HG03025 (cell line): ENCODE results near the gene LHPP.

Experiments used
- ATAC-seq: cut with Tn5 transposase; IDR thresholded peaks from one replicate; pipeline ENCODE4 v1.9.1; 2021; ENCODE audit warnings: mild to moderate bottlenecking, moderate library complexity; ENCODE audit not compliant: unreplicated experiment, low FRiP score

Gene LHPP

DNA sequence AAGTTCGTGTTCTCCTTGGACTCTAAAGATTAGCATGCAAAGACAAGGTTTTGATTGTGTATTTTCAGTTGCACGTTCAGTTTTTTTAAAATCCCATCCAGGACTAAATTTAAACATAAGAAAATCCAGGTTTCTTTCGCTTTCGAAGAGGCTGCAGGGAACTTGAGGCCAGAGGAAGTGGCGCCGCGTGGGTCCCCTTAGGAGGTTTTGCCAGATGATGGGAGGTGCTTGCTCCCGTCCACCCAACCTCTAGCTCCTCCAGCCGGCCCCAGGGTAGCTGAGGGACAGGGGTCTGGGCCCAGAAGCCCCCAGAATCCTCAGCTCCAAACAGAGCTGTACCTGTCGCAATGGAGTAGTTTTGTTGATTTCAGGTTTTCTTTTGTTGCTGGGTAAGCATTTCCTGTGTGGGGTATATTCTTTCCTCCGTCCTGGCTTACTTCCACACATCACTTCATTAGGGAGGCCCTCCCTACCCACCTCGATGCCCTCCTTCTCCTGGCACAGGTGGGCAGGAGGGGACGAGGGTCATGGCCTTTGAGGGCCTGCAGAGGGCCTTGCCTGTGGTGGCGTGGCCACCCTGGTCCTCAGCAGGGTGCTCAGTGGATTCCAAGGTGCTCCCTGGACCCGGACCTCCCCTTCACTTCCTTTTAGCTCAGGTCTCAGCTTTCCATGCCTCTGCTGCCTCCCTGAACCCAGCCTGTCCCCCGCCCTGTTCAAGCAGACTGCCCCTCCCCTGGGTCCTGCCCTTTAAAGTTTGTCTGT, 32.6 kb downstream of the LHPP start:
- no peak for ATAC-seq

DNA sequence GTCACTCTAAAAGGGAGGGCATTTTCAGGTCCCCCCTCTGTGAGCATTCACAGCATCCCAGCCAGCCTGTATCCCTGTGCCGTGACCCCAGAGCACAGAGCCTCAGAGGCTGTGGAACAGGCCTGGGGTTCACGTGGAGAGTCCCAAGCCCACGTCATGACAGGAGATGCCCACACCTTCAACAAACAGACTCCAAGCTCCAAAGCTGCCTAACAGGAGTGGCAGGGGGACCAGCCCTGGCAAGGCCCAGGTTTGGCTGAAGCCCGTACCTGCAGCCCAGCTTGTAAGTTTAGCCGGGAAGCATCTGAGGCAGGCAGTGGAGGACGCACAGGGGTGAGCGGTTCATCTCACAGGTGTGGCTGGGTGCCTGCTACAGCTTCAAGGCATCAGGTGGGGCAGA, 33.5 kb downstream of the LHPP start:
- no peak for ATAC-seq

DNA sequence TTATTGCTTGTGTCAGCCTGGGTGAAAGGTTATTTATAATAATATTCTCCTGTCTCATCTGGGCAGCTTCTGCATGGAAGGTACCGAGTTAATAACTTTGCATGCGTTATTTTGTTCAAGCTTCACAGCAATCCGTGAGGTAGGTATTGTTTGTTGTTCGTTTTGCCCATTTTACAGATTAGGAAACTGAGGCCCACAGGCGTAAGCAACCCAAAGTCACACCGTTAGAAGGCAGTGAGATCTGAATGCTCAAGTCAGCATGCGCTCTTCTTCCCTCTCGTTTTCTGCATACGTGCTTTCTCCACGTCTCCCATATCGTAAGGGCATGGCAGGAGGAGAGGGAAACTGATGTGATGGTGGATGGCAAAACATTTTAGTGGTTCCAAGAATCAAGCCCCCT, 34.1 kb downstream of the LHPP start:
- no peak for ATAC-seq

DNA sequence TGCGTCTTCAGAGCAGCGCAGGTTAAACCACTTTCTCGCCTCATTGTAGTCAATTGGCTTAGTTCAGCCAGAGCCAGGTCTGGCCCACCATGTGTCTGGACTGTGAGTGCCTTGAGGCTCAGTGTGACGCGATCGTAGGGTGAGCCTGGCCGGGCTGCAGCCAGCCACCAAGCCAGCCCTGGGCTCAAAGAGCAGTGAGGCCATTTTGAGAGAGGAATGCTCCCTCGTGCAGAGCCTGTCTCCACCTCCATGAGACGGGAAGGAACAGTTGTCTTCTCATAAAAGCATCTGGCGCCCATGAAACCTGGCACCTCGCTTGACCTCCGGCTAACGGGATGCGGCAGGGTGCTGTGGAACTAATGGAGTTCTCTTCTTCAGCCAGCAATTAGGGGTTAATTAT, 34.5 kb downstream of the LHPP start:
- ATAC-seq: no peak

DNA sequence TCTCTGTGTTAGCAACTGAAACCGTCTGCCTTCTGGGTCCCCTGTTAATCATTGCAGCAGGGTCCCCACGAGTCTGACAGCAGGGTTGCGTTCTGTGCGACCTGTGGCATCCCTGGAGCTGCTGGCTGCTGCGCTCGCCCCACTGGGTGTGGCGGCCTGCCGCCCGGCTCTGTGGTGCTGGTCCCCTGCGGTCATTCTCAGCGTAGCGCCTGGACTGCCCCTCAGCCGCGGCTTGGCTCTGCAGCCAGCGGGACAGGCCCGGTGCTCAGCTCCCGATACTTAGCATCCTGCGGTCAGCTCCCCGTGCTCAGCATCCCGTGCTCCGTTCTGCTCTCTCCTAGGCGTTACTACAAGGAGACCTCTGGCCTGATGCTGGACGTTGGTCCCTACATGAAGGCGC, 35.0 kb downstream of the LHPP start:
- ATAC-seq: no peak

DNA sequence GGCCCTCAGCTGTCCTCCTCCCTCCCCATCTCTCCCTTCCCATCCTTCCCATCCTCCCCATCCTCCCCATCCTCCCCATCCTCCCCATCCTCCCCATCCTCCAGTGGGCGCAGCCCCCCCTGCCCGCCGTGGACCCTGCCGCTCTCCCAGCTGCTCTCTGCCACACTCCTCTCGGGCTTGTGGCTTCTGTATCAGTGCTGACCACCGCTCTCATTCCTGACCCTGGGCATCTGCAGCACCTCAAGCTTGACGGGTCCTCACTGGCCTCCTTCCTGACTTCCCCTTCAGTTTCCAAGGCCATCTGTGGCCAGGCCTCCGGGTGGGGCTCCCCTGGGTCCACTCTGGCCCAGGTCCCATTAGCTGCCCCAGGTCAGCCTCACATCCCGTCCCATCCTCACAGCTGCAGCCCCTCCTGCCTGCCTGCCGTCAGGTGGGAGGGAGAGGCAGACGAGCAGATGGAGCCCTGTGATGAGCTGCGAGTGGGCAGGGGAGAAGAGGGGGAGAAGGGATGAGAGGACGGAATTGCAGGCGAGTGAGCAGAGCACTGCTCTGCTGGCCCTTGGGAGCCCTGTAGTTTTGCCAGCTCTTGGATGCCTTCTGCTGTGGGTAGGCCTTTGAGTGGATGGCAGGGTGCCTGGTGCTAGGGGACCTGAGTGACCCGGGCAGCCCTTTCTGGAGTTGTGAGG, 35.7 kb downstream of the LHPP start:
- ATAC-seq: no peak

DNA sequence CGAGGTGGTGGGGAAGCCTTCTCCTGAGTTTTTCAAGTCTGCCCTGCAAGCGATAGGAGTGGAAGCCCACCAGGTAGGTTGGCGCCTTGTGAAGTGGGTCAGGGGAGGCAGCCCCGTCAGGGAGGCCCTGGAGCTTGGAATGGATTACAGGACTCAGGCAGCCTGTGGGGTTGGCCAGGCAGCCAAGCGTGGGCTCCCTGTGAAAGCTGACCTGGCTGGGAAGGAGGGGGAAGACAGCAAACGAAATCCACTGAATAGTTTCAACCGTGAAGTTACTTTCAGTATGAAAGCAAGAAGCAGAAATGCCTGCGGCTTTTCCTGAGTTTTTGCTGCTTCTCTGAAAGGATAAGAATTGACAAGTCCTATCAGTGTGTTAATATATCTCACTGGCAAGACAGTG, 36.4 kb downstream of the LHPP start:
- no peak for ATAC-seq

DNA sequence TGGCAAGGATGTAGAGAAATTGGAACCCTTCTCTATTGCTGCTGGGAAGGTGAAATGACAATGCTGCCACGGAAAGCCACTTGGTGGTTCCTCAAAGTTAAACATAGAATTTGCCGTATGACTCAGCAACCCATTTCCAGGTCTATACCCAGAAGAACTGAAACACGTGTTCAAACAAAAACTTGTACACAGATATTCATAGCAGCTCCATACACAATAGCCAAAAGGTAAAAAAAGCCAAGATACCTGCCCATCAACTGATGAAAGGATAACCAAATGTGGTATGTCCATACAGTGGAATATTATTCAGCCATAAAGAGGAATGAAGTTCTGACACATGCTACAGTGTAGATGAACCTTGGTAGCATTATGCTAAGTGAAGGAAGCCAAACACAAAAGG, 39.1 kb downstream of the LHPP start:
- no peak for ATAC-seq

DNA sequence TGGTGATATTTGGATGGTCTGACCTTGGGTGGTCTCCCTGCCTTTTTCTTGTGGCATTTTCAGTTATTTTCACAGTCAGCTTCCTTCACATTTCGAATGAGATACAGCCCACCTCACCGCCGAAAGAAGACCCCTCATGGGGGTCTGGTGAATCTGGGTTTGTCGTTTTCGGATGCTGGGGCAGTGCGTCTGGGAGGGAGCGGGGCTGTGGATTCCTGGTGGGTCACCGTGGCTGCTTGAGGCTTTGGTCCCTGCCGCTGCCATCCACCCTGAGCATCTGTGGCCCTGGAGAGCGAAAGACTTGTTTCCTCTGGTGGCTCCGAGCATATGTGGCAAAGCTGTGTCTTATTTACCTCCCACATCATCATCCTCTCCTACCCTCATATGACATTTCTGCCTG, 43.1 kb downstream of the LHPP start:
- no peak for ATAC-seq

DNA sequence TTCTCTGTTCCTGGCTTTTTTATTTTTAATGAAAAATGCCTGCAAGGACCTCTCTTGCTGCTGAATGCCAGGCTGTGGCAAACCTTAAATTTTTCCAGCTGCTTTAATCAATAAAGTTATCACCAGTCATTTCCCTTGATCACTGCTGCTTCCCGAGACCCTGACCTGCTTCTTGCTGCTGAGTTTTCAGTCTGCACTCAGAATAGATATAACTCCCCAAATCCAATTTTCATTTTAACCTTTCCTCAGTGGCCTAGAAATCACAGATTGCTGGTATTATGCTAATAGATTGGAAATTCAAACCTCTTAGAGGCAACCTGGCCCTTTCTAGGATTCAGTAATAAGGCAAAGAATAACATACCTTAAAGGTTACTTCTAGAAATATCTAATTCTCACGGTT, 43.7 kb downstream of the LHPP start:
- no peak for ATAC-seq

DNA sequence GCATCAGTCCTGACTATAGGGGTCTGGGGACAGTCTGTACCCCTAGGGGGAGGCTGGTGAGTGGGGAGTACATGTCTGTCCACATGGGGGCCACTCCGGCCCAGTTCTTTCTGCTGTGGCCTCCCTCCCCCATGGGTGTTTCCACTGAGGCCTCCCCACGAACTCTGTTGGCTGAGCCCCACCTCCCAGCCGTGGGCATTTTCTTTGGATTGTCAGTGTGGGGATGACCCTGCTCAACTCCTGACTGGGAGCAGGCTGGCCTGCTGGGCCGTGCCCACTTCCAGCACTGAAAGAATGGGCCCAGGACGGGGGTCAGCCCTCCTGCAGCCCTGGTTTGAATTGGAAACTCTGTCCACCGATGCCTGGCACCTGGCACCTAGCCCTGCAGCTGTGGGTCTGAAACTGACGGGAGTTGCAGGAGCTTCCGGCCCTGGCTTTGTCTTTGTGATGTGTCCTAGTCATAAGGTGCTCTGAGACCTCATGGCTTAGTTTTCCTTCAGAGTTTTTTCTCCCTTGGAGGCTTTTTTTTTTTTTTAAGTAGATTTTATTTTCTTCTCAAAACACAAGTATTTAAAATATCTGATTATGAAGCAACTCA, 46.5 kb downstream of the LHPP start:
- no peak for ATAC-seq

DNA sequence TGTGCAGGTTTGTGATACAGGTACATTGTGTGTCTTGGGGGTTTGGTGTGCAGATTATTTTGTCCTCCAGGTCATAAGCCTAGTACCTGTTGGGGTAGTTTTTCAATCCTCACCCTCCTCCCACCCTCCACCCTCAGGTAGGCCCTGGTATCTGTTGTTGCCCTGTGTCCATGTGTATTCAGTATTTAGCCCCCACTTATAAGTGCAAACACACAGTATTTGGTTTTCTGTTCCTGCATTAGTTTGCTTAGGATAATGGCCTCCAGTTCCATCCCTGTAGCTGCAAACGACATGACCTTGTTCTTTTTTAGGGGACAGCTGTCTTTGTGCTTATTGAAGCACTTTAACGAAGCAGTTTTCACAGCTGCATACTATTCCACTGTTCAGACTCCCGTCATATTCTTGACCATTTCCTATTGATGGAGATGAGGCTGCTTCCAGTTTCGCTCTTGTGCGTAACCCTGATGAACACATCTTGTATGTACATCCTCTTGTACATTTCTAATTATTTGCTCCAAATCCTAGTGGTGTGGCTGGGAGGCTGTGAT, 47.4 kb downstream of the LHPP start:
- ATAC-seq: no peak

DNA sequence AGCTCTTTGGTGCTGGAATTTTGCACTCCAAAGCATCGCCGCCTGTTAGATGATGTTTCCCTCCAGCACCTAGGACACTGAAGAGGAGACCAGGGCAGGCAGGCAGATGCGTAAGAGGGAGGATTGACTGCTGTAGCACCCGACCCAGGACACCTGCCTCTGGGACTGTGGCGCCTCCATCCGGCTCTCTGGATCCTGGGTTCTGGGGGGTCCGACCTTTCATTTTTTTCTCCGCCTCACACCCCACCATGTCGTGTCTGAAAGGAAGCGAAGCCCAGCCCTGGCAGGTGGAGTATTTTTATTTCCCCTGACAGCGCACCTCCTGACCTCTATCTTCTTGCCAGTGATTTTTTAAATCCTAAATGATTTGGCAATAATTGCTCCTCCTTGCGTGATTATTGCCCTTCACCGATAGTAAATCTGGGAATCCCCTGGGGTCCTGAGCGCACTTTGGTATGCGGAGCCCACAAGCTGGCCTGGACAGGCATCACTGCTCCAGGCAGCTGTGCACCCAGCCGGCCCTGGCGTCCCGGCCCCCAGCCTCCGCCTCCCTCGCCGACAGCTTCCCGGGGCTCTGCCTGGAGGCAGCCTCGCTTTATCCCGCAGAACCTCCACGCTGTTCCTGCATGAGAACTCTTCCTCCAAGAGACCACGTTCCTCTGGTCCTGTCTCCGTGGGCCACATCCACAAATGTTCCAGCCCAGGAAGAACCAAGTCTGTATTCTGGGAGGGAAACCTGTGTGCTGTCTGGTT, 48.4 kb downstream of the LHPP start:
- no peak for ATAC-seq

DNA sequence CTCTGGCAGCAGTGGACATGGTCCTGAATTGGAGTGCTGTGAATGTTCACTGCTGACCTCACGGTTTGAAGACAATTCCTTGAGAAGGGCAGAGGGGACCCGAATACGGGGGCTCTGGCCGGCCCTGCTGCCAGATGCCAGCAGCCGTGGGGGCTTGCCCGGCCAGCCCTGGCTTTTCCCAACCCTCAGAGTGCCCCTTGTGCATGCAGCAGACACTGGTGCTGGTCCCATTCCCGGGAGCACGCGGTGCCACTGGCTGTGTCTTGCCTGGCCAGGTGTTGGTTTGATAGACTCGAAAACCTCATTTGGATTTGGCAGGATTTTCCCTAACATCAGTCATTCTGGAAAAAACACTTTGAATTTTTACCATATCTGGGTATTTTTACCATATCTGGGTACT, 49.1 kb downstream of the LHPP start:
- no peak for ATAC-seq

DNA sequence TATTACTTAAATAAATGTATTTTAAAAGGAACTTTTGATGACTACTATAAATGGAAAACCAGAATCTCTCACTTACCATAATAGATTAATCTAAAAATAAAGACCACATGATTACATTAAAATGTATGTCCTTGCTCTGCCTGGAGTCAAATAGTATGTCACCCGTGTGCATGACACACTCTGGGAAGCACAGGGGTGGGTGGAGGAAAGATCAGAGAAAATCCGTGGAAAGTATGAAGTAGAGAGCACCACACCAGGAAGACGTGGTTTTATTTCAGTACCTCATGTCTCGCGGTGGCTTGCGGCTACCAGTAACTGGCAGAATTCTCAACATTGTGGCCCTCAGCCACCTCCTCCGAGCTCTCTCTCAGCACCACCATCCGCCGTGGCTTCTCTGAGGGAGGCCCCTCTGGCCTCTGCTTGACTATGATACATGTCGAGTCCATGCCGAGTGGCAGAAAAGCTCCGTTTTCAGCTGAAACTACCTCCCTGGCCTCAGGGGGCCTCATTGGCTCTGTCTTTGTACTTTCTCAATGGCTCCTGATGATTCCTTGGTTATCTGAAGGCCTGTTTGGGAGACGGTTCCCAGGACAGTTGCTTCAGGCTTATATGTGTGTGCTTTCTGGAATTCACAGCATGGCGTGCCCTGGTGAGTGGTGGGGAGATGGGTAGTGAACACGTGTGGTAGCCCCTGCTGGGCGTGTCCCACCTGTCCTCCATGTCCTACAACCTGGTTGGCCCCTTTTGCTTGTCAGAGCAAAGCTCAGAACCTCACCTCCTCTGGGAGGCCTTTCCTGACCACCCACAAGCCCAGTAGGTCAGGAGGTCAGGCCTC, 49.8 kb downstream of the LHPP start:
- ATAC-seq: no peak

DNA sequence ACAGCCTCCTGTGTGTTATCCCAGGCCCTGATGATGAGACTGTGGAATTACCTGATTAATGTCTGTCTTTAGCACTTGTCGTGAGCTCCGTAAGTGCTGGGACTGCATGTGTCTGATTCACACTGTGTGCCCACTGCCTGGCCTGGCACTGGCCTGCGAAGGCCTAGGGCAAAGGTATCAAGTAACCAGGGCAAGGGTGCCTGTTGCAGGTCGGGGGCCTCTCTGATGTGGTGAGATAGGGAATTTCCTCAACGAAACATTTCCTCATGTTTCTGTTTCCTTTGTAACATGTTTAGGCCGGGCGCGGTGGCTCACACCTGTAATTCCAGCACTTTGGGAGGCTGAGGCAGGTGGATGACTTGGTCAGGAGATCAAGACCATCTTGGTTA, 50.4 kb downstream of the LHPP start:
- no peak for ATAC-seq

DNA sequence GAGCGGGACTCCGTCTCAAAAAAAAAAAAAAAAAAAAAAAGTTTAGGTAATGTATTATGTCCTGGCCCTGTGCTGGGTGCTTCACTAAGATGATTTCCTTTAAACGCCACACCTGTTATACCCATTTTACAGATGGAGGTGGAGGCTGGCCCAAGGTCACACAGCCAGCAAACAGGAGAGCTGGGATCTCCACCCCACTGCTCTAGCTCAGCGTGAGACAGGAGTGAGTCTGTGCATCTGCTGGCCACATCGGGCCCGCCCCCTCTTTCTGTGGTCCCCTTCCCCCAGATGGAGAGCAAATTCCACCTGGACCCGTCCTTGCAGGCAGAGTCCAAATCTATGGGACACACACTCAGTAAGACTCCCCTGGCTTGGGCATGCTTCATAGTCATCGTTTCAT, 51.0 kb downstream of the LHPP start:
- no peak for ATAC-seq

DNA sequence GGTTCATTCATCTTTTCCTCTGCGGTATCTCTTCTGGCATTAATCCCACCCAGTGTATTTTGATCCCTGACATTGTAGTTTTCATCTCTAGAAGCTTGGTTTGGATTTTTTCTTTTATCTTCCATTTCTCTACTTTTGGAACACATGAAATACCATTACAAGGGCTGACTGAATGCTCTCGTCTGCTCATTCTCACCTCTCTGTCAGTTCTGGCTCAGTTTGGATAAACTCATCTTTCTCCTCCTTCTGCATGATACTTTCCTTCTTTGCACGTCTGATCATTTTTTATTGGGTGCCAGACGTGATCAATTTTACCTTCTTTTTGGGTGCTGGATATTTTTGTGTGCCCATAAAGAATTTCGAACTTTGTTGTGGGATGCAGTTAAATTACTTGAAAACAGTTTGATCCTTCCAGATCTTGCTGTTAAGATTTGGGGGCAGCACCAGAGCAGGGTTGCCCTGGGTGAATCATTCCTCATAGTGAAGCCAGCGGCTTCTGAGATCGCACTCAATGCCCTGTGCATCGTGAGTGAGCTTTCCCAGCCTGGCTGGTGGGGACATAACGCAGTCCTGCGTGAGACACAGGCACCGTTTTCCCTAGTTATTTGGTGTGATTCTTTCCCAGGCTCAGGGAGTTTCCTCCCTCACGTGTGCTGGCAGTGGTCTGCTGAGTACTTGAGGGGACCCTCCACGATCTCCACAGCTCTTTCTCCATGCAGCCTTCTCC, 53.8 kb downstream of the LHPP start:
- ATAC-seq: no peak

DNA sequence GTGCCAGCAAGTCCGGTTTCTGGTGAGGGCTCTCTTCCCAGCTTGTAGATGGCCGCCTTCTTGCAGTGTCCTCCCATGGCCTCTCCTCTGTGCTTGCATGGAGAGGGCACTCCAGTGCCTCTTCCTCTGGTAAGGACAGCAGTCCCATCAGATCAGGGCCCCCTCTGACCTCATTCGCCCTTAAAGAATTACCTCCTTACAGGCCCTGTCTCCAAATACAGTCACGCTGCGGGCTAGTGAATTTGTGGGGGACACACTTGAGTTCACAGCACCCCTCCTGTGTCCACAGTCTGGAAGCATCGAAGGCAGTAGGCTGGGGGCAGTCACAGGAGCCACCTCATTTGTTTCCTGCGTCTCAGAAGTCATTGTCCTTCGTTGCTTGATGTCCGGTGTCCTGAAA, 54.6 kb downstream of the LHPP start:
- no peak for ATAC-seq
